CD4-positive, alpha-beta T cell treated with Interferon alpha-2 for 1 hour (primary cell): ENCODE data around the gene SHISAL2B.
"Not testable (repeated sequence)": the region's sequence is repeated elsewhere in the genome, so short reads cannot be mapped to it uniquely, and the experiment has no call there.

ENCODE experiments used
- DNase-seq, 2 donors: peaks; one replicate each; pipeline ENCODE4 v3.0.0-alpha.2; 2020 to 2022

SHISAL2B gene

DNA sequence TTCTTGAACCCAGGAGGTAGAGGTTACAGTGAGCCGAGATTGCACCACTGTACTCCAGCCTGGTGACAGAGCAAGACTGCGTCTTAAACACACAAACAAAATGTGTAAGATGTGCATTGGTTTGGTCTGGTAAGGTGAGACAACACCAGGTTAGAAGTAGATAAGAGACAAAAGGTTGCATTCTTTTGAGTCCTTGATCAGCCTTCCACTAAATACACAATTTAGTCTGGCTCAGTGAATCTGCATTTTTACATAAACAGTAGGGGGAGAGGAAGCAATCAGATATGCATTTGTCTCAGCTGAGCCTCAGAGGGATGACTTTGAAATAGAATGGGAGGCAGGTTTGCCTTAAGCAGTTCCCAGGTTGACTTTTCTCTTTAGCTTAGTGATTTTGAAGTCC, 15.8 kb downstream of the SHISAL2B start:
- DNase-seq: not testable (repeated sequence)

DNA sequence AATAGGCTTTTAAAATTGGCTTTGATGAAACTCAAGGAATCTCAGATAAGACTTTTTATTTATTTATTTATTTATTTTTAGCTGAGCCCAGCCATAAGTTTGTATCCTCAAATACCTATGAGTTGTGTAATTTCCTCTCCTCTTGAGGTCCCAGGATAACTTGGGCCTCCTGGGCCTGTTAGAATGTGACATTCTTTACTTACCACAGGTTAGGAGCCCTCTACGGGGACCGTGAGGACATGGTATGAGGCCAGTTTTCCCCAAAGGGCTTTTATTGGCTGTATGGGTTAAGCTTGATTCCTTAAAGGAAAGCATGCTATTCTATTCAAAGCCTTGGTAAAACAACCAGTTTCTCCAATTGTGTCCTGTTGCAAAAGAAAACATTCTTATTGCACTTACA, 16.9 kb downstream of the SHISAL2B start:
- DNase-seq: no peak

DNA sequence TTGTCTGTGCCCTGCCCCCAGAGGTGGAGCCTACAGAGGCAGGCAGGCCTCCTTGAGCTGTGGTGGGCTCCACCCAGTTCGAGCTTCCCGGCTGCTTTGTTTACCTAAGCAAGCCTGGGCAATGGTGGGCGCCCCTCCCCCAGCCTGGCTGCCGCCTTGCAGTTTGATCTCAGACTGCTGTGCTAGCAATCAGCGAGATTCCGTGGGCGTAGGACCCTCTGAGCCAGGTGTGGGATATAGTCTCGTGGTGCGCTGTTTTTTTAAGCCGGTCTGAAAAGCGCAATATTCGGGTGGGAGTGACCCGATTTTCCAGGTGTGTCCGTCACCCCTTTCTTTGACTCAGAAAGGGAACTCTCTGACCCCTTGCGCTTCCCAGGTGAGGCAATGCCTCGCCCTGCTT, 24.2 kb downstream of the SHISAL2B start:
- DNase-seq: not testable (repeated sequence)

DNA sequence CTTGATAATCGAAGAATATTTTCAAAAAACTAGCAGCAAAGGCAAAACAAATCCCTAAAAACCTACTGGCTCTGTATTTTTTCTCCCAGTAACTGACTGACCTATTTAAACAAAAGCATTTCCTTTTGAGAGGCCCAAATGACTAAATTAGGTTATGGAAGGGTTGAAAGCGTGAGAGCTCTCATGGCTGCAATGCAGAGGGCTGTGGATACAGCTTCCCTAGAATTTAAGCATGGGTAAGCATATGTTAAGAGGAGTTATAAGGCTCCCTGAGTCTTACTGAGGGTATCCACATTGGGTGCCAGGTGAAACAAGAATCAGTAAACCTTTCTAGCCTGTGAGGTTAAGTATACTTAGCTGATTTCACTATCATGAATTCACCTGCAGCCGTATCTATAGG, 32.3 kb downstream of the SHISAL2B start:
- DNase-seq: no peak

DNA sequence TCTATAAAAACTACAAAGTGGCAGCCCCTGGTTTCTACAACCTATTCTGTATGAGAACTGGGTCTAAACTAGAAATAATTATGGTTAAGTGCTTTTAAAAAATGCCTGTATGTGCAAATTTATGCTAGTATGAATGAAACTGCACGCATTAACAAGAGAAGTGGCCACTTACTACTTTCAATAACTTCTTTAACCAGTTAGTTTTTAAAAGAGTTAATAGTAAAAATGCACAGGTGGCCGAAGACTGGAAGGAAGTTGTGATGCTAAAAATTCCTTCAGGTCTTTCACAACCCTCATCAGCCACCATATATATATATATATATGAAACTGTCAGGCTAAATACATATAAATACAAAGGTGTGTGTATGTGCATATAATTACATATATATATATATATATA, 36.8 kb downstream of the SHISAL2B start:
- DNase-seq: no peak

DNA sequence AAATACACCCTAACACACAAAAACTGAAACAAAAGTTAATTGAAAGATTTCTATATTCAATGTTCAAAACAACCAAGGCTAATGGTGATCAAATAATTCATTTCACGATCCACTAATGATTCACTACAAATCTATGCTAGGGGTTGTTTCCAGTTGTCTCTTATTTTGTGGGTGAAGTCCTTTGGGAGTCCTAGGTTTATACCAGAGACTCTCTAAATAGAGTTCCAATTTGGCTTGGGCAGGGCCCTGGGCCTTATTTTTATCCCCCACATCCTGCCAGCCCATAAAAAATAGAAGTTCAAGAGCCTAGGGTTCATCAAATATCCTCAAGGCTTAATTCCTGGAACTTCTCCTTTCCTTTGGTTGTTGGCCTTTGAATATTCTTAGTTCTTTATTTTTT, 52.1 kb downstream of the SHISAL2B start:
- no peak for DNase-seq

DNA sequence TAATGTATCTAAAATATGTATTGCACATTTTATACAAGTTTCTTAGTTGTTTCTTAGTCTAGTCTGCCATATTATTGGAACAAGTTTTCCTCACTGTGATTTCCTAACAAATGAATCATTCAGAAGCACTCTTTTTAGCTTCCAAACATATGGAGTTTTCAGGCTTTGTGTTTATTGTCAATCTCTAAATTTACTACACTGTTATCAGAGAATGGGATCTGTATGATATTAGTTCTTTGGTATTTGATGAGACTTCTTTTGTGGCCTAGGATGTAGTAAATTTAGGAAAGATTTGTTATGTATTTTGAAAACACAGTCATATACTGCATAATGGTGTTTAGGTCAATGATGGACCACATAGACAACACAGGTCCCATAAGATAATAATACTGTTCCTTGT, 52.5 kb downstream of the SHISAL2B start:
- no peak for DNase-seq

DNA sequence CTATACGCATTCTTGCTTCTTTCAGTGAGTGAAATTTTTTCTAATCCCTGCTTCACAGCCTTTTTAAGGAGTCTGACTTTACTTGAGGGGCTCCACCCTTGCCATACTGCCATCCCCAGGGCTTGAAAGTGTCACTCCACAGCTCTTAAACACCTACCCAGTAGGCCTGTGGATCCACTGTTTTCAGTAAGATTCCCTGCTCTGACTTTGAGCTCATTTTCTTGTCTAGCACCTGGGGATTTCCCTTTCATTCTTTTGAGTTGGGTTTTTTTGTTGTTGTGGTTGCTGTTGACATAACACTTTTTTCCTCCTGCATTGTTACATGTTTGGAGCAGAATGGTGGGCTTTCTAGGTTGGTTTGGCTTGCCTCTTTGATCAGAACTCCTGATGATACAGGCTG, 54.6 kb downstream of the SHISAL2B start:
- DNase-seq: no peak

DNA sequence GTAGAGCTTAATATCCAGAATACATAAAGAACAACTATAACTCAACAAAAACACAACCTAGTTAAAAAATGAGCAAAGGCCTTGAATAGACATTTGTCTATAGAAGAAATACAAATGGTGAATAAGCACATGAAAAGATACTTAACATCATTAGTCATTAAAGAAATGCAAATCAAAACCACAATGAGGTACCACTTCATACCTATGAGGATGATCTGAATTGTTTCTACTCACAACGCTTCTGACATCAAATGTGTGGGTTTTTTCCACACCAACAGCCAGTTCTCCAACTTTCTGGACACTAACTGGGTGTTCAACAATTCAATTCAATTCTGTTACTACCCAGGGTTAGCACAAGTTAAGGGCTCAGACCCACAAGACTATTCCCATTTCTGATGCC, 56.1 kb downstream of the SHISAL2B start:
- no peak for DNase-seq

DNA sequence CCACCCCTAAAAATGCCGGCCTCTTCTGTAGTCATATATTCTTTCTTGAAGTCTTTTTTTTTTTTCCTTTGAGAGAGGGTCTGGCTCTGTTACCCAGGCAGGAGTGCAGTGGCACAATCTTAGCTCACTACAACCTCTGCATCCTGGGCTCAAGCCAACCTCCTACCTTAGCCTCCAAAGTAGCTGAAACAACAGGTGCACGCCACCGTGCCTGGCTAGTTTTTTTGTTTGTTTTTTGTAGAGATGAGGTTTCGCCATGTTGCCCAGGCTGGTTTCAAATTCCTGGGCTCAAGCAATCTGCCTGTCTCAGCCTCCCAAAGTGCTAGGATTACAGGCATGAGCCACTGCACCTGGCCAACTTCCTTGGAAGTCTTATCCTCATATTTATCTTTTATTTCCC, 59.1 kb downstream of the SHISAL2B start:
- no peak for DNase-seq

DNA sequence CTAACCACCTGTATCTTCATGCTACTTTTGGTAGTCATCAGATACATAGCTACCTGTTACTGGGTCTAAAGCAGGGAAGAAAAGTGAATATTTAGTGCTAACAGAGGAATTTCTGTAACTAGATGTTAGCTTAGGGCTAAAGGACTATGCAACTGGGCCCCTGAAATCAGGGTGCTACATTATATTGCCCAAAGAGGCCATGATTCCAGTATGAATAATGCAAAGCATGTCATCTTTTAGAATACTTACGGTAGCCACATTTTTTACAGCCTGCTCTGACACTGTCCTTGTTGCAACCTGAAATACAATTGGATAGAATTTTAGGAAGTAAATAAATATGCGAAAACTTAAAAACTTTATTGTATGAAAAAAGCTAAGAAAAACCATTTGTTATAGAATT, 63.8 kb downstream of the SHISAL2B start:
- DNase-seq: no peak

DNA sequence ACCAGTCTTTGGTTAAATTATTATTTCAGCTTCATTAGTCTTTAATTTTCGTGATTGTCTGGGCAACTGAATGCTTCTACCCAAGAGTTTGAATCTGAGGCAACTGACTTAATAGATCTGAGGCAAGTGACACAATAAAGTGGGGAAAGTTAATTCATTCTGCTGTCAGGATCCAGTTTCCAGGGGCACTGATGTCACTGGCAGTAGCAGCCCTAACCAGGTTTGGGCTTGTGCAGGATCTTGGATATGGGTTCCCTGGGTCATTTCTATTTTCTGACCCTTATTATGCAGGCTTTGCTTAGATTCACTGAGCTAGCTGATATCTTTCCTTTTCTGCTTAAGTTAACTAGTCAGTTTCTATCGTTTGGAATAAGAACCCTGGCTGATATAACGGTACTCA, 68.6 kb downstream of the SHISAL2B start:
- no peak for DNase-seq

DNA sequence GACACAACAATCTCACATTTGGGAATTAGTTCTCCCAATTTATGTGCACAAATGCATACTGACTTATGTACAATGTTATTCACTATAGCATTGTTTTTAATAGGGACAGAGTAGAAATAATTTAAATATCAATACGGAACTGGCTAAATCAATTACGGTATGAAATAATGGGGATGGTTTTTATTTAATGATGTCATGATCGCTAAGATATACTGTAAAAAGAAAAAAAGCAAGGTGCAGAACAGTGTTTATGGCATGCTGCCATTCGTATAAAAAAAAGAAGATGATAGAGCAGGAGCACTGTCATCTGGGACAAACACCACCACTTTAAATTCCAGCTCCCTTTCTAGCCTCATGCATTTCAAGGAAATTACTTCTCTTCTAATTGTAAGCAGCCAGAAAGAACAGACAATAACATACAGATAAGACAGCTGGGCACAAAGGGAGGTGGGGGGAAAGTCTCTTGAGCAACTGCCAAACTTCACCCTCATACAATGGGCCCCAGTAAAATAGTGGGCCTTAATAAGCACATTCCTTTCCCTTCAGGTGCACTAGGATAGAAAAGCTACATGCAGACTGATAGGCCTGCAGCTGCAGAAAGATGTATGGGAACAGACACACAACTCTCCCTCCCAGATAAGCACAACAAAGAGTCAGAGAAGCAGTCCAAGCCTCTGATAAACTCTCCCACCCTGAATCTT, 69.8 kb downstream of the SHISAL2B start:
- no peak for DNase-seq

DNA sequence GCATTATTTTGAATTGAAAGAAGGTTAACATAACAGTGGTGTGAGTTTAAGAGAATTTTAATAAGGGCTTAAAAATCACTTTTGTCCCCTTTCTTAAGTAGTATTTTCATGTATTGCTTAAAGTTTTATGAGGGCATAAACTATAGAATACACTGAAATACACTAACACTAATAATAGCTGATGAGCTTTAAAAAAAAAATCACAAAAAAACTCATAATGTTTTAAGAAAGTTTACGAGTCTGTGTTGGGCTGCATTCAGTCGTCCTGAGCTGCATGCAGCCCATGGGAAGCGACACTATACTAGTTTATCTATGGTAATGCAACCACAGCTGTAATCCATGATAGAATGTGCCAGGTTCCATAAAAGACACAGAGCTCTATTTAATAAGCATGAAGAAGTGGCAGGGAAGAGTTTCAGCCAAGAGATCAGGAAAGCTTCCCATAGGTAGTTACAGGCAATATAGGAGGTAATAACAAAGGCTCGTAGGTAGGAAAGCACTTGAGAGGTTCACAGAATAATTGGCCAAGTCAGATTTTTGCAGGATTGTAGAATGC, 73.7 kb downstream of the SHISAL2B start:
- DNase-seq: no peak

DNA sequence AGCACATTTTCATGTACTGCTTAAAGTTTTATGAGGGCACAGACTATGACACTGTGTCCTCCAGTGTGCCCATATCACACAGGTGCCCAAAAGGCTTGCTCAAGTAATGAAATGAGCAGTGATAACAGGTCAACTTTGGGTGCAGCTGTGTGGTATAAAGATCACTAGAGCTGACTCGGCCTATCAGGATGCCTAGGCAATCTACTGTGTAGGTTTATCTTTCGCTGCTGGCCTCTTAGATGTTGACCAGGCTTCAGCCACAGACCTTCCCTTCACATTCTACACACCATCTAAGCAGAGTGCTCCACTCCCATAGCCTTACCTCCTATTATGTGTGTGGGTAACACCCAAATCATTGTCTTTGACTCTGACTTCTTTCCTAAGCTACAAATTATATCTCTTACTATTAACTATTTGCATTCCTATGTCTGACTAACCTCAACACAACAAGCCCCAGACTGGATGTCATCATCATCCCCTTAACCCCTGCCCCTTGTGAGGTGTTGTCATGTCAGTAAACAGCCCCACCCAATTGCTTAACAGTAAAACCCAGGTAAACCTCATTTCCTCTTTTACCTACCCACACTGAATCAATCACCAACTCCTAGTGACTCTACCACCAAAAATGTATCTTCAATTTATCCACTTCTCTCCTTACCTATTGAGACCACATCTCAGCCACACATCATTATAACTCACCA, 75.7 kb downstream of the SHISAL2B start:
- no peak for DNase-seq

DNA sequence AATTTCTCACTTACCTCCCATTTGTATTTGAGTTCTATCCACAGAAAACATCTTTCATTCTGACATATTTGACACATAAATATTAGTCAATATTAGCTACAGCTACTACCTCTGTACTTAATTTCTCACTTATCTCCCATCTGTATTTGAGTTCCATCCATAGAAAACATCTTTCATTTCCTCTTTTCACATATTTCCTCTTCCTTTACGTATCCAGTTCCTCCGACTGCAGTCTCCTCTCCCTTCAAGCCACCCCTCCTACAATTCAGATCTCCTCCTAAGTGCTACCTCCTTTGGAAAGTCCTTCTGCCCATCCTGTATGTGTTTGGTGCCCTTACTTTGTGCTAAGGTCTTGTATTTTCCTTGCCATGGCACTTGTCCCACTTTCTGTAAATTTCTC, 76.6 kb downstream of the SHISAL2B start:
- no peak for DNase-seq
